IPS-NIHi7 (cell line): ENCODE results near the gene ENKD1.
A peak's percentile ranks its signal among the peaks of the same experiment; 100 is the strongest.

ENCODE experiments used
- DNase-seq: peaks from one replicate; pipeline ENCODE4 v3.0.0; 2012; ENCODE audit warnings: mixed read lengths; ENCODE audit errors: extremely low spot score

The ENKD1 gene

DNA sequence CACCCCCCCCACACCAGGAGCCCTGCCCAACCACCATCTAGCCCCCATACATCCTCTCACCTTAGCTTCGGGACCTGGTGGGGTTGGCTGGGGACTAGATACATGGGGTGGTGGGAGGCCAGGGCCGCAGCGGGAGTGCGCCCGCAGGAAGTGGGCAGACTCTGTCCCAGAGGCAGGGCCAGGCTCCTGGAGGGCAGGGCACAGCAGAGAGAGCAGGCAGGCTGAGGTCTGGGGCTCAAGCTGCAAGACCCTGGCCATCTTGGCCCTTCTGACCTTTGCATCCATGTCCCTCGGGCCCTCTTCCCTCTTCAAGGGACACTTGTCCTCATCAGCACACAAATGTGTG lies 2.7 kb downstream of the ENKD1 start:
- no peak for DNase-seq

DNA sequence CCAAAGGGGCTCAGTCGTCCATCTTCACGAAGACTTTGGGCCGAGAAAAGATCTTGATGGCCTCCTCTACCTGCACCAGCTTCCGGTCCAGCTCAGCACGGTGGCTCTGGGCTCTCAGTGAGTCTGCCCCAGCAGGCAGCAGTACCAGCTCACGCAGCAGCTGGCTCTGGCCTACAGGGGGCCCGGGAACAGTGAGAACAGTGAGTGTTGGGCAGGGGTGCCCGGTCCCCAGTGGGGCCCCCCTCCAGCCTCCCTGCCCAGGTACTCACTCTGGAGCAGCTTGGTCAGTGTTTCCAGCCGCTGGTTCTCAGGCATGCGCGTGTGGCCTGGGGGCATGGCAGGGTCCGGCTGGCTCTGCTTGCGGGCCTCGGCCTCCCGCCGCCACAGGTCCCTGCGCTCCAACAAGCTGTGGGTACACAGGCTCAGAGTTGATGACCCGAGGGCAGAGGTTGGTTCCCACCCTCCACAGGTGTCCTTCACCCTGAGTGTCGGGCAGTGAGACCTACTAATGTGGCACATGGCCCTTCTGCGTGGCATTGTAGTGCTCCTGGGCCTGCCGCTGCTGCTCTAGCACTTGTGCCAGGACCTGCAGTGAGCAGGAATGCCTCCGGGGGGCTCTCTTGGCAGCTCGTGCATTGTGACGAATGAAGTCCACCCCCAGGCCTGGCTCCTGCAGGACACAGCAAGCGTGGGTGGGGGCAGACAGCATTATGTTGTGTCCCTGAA lies 3.2 kb downstream of the ENKD1 start:
- DNase-seq, result peak; percentile 66

DNA sequence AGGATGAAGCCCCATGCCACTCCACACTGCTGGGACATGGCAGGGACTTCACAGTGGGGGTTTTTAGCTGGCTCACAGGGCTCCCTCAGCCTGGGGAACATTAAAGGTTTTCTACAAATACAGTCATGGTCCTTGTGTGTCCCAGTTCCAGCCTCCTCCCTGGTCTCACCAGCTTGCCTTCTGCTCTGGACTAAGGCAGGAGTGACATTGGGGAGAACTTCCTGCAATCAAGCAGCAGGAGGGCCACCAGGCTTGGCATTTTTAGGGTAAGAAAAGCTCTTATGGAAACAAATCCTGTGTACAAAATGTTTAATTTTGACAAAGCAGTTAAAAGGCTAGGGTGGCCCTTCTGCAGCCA lies 3.9 kb downstream of the ENKD1 start:
- no peak for DNase-seq

DNA sequence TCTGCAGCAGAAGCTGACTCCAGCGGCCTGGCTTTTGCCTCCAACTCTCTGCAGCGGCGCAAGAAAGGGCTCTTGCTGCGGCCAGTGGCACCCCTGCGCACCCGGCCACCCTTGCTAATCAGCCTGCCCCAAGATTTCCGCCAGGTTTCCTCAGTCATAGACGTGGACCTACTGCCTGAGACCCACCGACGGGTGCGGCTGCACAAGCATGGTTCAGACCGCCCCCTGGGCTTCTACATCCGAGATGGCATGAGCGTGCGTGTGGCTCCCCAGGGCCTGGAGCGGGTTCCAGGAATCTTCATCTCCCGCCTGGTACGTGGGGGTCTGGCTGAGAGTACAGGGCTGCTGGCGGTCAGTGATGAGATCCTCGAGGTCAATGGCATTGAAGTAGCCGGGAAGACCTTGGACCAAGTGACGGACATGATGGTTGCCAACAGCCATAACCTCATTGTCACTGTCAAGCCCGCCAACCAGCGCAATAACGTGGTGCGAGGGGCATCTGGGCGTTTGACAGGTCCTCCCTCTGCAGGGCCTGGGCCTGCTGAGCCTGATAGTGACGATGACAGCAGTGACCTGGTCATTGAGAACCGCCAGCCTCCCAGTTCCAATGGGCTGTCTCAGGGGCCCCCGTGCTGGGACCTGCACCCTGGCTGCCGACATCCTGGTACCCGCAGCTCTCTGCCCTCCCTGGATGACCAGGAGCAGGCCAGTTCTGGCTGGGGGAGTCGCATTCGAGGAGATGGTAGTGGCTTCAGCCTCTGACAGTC lies 4.5 kb downstream of the ENKD1 start:
- DNase-seq, result no peak

- peak; percentile 79 for DNase-seq
Measured at GRCh38 chr16:67661101-67661761, 5.3 kb downstream of the ENKD1 start.

DNA sequence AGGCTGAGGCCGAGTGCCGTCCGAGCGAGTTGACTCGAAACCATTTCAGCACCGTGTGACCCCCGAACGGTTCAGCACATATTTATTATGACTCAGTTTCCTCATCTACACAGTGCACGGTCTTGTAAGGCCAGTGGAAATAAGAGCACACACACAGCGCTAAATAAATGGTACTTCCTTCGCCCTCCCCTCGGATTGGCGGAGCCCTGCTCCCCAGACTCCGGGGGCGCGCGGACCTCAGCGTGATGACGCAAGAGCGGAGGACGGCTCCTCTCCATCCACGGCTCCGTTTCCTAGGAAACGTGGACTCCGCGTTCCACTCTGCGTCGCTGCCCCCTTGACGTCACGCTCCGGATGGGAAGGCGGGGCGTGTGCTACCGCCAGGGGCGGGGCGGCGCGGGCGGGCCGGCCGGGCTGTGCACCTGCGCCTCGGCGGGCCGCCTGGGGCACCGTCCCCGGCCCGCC lies 6.0 kb downstream of the ENKD1 start, which contains the start of gene PARD6A:
Gene PARD6A (plus strand): TSS at position 397 of the 465 bp plus-strand sequence. CDS start 79 bp downstream, outside the sequence.
- DNase-seq, result peak; percentile 99

DNA sequence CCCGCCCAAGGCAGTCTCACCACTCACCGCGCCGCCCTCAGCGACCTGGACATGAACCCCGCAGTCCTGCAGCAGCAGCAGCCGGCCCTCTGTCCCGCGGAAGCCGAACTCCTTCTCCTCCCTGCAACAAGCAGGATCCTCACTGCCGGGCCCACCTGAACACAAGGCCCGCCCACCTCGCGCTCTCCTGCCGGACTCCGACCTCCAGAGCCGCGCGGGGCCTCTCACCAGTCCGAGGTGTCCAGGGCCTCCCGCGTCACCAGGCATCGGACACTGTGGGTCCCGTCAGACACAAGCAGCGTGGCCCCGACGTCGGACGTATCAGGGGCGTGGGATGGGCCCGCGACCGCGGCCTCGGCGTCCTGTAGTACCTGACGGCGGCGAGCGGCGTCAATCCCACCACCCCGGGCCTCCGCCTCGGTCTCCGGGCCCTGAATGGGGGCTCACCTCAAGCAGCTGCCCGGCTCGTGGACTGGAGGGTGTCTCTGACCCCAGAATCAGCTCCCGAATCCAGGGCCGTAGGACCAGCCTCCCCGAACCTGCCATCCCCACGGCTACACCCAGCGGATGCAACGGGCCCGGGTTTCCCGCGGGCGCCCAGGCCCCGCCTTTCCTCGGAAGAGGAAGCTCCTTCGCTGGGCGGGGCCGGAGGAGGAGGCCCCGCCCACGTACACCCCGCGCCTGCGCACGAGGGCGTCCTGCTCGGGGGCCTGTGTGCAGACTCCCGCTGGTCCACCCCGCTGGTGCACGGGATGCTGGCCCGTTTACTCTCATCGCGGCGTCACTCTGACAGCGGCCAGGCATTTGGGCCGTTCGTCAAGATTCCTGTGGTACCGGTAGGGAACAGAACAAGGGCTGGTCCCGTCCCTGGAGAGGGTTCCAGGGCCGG lies 6.6 kb downstream of the ENKD1 start, which contains the start of gene ACD:
Gene ACD (minus strand): TSS at position 586 of the 889 bp plus-strand sequence. CDS start 40 bp downstream, at position 546.
- DNase-seq, result peak; percentile 97

DNA sequence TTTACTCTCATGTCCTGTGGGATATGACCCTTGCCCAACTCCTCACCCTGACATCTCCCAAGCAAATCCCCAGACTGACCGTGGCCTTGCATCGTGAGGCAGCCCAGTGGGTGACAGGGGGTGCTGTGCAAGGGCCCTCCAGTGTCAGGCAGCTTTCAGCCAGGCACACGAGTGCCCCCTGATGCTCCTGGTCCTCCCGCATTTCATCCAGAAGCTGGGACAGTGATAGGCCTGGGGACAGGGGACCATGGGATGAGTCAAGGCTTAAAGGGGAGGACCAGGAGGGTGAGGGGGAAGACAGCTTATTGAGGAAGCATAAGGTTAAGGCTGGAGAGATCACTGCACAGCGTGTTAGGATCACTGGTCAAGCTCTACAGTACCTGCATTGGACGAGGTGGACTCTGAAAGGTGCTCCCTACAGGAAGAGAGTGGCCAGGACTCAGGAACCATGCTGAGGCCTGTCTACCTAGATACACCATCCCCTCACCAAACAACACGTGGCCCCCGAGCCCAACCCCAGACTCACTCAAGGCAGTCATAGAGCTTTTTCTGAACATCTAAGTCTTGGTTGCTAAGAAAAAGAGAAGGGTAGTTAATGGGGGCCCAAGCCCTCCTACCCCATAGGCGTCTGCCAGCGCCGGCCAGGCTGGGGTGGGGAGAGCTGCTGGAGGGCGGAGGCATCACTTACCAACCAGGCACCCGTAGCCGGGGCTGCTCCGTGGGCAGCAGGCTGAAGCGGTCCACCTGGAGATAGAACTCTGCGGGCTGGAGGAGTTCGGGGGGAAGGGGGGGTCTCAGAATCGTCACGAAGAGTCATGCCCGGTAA lies 7.5 kb downstream of the ENKD1 start:
- DNase-seq, result no peak

DNA sequence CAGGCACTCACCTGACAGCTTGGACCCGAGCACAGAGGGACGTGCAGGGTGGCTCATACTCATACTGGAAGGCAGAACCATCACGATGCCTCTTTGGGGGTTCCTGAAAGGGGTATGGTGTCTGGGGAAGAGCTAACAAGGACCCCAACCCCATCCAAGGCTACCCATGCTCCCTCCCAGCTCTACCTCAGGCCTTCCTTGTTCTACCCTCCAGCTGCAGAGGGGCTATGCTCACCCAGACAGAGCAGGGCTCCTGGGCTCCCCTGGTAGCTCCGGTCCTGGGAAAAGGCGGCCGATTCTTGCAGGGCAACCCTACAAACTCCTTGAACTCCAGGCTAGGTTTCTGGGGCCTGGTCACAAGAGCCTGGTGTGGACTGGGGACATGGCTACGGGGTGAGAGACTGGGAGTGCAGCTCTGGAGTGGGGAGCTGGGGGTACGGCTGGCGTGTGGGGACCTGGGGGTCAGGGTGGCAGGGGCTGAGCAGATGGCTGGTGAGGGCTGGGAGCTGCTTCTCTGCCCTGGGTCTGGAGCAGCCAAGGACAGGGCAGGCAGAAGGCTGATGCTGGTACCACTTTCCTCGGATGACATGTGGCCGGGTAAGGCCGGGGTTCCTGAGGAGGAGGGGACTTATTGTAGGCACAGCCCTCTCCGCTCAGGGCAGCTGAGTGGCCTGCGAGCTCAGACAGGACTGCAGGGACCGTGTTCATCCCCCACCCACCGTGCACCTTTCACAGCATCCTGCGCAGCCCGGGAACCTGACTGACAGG lies 8.6 kb downstream of the ENKD1 start:
- no peak for DNase-seq

DNA sequence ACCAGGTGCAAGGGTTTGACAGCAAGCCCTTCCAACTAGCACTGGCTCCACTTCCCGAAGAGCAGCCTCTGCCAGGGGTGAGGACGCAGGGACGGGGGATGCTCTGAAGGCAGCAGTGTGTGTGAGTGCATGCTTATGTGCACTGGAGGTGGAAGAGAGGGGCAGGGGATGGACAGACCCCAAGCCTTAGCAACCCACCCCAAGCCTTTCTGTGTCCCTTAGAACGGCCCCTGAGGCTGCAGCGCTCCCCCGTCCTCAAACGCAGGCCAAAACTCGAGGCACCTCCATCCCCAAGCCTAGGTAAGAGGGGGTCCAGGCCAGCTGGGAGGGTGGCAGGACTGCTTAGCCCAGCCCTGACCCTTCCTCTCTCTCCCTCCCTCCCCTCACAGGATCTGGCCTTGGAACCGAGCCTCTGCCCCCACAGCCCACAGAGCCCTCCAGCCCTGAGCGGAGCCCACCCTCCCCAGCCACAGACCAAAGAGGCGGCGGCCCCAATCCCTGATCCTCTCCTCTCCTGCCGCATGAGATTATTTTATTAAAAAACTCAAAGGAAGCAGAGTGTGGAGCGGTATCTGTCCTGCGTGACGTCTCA lies 9.4 kb downstream of the ENKD1 start:
- DNase-seq, result no peak

DNA sequence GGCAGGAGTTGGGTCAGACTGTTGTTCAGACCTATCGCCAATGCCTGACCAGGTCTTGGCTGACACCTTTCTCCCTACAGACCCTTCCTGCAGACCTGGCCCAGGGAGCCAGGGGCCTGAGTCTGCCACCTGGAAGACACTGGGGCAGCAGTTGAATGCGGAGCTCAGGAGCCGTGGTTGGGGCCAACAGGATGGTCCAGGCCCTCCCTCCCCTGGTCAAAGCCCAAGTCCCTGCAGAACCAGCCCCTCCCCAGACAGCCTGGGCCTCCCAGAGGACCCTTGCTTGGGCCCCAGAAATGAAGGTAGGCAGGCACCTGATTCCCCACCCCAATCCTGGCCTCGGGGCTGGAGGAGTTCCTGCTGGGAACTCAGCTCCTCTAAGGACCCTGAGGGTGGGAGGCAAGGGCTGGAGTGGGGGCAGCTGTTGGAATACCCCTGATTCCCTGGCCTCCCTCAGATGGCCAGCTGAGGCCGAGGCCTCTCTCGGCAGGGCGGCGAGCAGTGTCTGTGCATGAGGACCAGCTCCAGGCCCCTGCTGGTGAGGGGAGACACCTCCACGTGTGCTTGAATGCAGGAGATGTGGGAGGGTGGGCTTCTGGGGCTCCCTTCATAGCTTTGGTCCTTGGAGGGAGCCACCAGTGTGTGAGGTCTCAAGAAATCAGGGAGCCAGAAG lies 10.1 kb downstream of the ENKD1 start:
- DNase-seq, result no peak

GRCh38 chr16:67655363-67655762 lies 11.2 kb downstream of the ENKD1 start:
- DNase-seq, result no peak

DNA sequence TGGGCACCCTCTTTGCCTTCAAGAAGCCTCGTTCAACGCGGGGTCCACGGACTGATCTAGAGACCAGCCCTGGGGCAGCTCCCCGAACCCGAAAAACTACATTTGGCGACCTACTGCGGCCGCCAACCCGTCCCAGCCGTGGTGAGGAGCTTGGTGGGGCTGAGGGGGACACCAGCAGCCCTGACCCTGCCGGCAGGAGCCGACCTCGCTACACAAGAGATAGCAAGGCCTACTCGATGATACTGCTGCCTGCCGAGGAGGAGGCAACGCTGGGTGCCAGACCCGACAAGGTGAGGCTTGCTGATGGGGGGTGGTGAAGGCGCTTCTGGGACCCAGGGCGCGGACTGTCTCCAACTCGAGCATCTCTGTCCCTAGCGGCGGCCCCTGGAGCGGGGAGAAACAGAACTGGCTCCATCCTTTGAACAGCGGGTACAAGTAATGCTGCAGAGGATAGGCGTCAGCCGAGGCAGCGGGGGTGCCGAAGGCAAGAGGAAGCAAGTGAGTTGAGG lies 12.1 kb downstream of the ENKD1 start:
- no peak for DNase-seq

- no peak for DNase-seq
Measured at GRCh38 chr16:67653789-67654402, 12.7 kb downstream of the ENKD1 start.

DNA sequence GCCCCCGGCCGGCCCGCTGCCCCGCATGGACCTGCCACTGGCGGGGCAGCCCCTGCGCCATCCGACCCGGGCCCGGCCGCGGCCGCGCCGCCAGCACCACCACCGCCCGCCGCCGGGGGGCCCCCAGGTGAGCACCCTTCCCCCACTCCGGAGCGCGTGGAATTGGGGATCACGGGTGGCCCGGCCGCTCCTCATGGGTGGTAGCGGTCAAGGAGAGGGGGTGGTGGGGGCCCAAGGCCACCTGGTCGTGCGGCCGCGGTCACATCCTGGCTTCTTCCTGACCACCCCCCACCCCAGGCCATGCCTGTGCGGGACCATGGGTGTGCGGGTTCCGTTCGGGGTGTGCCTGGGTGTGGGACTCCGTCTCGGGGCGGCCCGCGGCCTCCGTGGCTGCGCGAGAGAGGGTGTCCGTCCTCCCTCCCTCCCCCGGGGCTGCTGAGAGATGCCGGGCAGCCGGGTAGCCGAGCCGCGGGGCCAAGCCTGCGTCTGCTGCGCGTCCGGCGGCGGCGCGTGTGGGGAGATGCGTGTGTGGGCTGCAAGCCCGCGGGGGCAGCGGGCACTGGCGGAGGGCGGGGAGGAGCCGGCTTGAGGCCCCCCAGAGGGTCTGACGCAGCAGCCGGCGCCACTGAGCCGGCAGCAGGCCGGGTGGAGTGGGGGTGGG lies 13.3 kb downstream of the ENKD1 start:
- no peak for DNase-seq

GRCh38 chr16:67652578-67653127 lies 13.9 kb downstream of the ENKD1 start:
- peak; percentile 95 for DNase-seq

DNA sequence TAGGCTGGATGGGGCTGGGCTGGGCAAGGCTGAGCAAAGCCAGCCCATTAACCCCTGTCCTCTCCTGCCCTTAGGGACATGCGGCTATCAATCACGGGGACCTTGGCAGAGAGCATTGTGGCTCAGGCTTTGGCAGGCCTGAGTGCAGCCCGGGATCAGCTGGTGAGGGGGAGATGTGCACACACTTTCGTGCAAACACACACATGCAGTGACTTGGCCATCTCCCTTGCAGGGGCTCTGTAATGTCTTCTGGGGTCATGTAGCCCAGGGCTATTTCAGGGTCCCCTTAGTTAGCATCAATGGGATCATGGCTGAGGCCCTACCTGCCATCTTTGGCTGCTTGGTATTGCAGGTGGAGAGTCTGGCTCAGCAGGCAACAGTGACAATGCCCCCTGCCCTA lies 14.7 kb downstream of the ENKD1 start:
- DNase-seq, result no peak
